Upper lobe of left lung (tissue), 6 donors: ENCODE measurements around the gene ORM2. TPM values are rescaled to one million over a fixed set of nuclear protein-coding genes. Genes with fewer than 3 reads are reported as not detected.

Experiments used
- ATAC-seq, 2 donors: fragments of 200-7000 bp; cut with Tn5 transposase; one replicate each; pipeline ENCODE4 v1.9.1; 2022; ENCODE audit warnings: mild to moderate bottlenecking in 2 of 2, moderate library complexity in 2 of 2; ENCODE audit not compliant: low FRiP score in 2 of 2
- DNase-seq, 2 donors: peaks; one replicate each; pipeline ENCODE4 v3.0.0-alpha.2; 2019 to 2020
- H3K27ac ChIP-seq, 4 donors: fragments of 200-600 bp; sonication (generic); one replicate each; pipeline ENCODE4 v1.5.1; 2016 to 2019
- H3K27me3 ChIP-seq, 4 donors: fragments of 200-600 bp; sonication (generic); one replicate each; pipeline ENCODE4 v1.5.1; 2017 to 2019
- H3K36me3 ChIP-seq, 4 donors: fragments of 200-600 bp; sonication (generic); one replicate each; pipeline ENCODE4 v1.5.1; 2016 to 2019
- H3K4me1 ChIP-seq, 4 donors: fragments of 200-600 bp; sonication (generic); one replicate each; pipeline ENCODE4 v1.5.1; 2018 to 2019
- H3K4me3 ChIP-seq, 4 donors: fragments of 200-600 bp; sonication (generic); one replicate each; pipeline ENCODE4 v1.5.1; 2017 to 2019; ENCODE audit warnings: mild to moderate bottlenecking in 2 of 4, moderate library complexity in 1 of 4
- H3K9me3 ChIP-seq, 4 donors: fragments of 200-600 bp; sonication (generic); one replicate each; pipeline ENCODE4 v1.5.1; 2018 to 2019
- EP300 ChIP-seq, 4 donors: sonication (generic); formaldehyde crosslinking; IDR thresholded peaks; one replicate each; pipeline ENCODE4 v1.5.1; 2017; ENCODE audit warnings: antibody characterized with exemption in 4 of 4, control low read depth in 2 of 4
- POLR2A ChIP-seq, 4 donors: fragments of 450-650 bp; IDR thresholded peaks; one replicate each; pipeline ENCODE4 v1.5.1; 2016 to 2017; ENCODE audit warnings: antibody characterized with exemption in 4 of 4, mild to moderate bottlenecking in 2 of 4
- POLR2AphosphoS5 ChIP-seq, 2 donors: sonication (generic); formaldehyde crosslinking; IDR thresholded peaks; one replicate each; pipeline ENCODE4 v1.5.1; 2017; ENCODE audit warnings: antibody characterized with exemption in 2 of 2
- WGBS, 2 donors: methylation state at CpG; one replicate each; pipeline ENCODE4 v1.1.5; 2017 to 2018; 5-methylcytosine and 5-hydroxymethylcytosine counted together
- total RNA-seq, 6 donors: library from RNA; depleted of rRNA in 4 of 6; stranded (reverse); fragments of >200 nt in 4 of 6; gene quantifications; one replicate each; pipeline versions ENCODE4 v1.1.0 to v1.2.1, GENCODE V29; 2016 to 2021
- TF ChIP-seq, protein P1 (sequence below), 6 experiments: fragments of 450-650 bp in 4 of 6; fragments of 200-600 bp in 2 of 6; sonication (generic) in 2 of 6; IDR thresholded peaks; one replicate each; pipeline ENCODE4 v1.5.1; 2016 to 2019; ENCODE audit warnings: antibody characterized with exemption in 6 of 6
- donor health status: DM: no; HTN: no; CAD: no; lungs with moderate emphysema.
- donor health status: DM: no; HTN: yes; CAD: no; lungs with severe emphysema.

The ORM2 gene
- total RNA-seq, 6 donors from 2014 or later, result 2.2 to 5.5 (median 4.0) TPM; not detected in 2

DNA sequence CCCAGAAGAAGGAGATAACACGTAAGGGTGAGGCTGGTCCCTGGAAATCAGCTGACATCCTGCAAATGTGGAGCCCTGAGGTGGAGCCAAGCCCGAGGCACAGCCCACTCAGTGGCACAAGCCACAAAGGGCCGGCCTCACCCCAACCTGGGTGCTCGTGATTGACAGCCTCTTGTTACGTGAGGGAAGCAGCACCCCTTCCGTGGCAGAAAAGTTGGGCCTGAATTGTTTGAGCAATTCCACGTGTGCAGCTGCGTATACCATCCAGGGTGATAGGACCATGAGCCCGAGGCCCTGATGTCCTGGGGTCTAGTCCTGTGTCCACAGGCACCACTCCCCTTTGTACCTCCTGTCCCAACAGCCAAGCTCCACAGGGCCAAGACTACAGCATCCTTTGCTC lies 4.8 kb downstream of the ORM2 start:
- Histone ChIP-seq H3K4me1 (no peaks in the 10 kb centered on the region), H3K36me3 (peaks cover 14 to 52% (median 41%) of the 10 kb centered on the region in 4 donors), H3K27me3 (no peaks in the 10 kb centered on the region), H3K4me3 (no peak overlapping the region), H3K27ac (no peak overlapping the region), H3K9me3 (no peaks in the 10 kb centered on the region)
- DNase-seq (no peak), ATAC-seq (no peak)
- WGBS, 2 donors, result 96% methylated on average over 9 of the region's 9 CpGs; no CpG with 5 or more reads in 1 of the 2 donors
- no peak for TF ChIP-seq POLR2A (IDR thresholded peaks at IDR 0.05)

DNA sequence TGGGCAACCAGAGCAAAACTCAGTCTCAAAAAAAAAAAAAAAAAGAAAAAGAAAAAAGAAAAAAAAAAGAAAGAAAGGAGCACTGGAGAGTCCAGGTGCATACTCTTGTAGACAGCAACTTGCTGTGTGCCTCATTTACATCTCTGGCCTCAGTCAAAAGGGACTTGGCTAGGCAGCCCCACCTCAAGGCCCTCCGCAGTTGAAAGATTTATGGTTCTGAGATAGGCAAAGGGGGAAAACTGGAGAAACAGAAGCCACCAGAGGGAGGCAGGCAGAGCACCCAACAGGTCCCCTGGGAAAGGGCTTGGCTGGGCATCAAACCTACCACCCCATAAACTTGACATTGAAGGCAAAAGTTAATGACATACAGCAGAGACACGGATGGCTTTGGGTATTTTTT lies 6.1 kb downstream of the ORM2 start:
- no peak for TF ChIP-seq POLR2A (IDR thresholded peaks at IDR 0.05)
- no peak for TF ChIP-seq EP300 (IDR thresholded peaks at IDR 0.05)
- TF ChIP-seq POLR2AphosphoS5 (IDR thresholded peaks at IDR 0.05), result no peak
- TF ChIP-seq, protein P1, sequence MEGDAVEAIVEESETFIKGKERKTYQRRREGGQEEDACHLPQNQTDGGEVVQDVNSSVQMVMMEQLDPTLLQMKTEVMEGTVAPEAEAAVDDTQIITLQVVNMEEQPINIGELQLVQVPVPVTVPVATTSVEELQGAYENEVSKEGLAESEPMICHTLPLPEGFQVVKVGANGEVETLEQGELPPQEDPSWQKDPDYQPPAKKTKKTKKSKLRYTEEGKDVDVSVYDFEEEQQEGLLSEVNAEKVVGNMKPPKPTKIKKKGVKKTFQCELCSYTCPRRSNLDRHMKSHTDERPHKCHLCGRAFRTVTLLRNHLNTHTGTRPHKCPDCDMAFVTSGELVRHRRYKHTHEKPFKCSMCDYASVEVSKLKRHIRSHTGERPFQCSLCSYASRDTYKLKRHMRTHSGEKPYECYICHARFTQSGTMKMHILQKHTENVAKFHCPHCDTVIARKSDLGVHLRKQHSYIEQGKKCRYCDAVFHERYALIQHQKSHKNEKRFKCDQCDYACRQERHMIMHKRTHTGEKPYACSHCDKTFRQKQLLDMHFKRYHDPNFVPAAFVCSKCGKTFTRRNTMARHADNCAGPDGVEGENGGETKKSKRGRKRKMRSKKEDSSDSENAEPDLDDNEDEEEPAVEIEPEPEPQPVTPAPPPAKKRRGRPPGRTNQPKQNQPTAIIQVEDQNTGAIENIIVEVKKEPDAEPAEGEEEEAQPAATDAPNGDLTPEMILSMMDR (IDR thresholded peaks at IDR 0.05), result no peak
- no peak for ATAC-seq
- Histone ChIP-seq H3K9me3 (no peaks in the 10 kb centered on the region), H3K4me1 (no peaks in the 10 kb centered on the region), H3K27ac (no peak overlapping the region), H3K27me3 (no peaks in the 10 kb centered on the region), H3K36me3 (peaks cover 17 to 64% (median 52%) of the 10 kb centered on the region in 4 donors), H3K4me3 (no peak overlapping the region)
- DNase-seq, result no peak
- WGBS, 2 donors, result 73 to 77% methylated on average over 2 of the region's 2 CpGs

DNA sequence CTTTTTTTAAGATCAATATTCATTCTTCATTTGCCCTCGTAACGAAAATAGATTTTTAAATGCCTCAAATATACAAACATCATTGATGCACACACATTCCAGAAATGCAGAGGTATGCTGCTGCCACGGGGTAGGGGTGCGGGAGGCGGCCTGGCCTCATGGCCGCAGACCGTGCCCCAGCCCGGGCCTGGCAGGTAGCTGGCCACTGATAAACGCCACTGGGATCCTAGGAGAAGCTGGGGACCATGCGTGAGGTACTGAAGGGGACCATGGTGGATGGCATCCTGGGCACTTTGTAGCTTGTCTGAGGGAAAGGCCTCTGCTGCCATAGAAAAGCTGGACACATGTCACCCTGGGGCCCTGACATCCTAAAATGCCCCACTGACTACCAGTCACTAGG lies 6.5 kb downstream of the ORM2 start:
- Histone ChIP-seq H3K36me3 (peaks cover 22 to 69% (median 57%) of the 10 kb centered on the region in 4 donors), H3K4me1 (no peaks in the 10 kb centered on the region), H3K27me3 (no peaks in the 10 kb centered on the region), H3K9me3 (no peaks in the 10 kb centered on the region), H3K27ac (no peak overlapping the region), H3K4me3 (no peak overlapping the region)
- ATAC-seq (no peak), DNase-seq (no peak)
- no peak for TF ChIP-seq POLR2AphosphoS5 (IDR thresholded peaks at IDR 0.05)
- no peak for TF ChIP-seq EP300 (IDR thresholded peaks at IDR 0.05)
- TF ChIP-seq POLR2A (IDR thresholded peaks at IDR 0.05), result no peak
- TF ChIP-seq, protein P1 (IDR thresholded peaks at IDR 0.05), result no peak
- 79 to 80% methylated on average over 10 of the region's 10 CpGs for WGBS, 2 donors

DNA sequence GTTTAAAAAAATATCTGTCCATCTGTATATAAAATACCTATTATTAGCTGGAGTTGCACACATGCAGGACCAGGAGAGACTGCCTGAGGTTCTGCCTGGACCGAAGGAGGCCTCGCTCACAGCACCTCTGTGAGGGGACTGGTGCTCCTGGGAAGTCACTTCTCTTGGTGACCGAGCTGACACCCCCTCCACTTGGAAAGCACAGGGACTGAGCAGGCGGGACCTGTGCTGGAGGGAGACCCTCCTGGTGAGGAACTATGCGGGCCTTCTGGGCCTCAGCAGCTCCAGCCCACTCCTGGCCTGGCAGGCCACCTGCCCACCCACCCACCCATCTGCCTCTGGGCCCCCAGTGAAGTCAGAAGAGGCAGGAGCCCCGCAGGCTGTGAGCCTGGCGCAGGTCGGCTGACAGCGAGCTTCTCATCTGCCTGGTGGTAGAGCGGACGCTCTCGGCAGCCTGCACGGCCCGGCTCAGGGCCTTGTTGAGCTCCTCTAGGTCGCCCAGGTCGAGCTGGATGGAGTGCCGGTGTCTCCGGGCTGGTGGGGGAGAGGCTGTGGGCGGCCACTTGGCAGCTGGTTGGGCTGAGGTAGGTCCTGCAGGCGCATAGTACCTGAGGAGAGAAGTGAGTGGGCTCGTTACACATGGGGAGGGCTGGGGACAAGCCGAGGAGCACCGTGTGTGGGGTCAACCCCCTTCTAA lies 7.2 kb downstream of the ORM2 start:
- no peaks in the 10 kb centered on the region for H3K4me1 ChIP-seq
- ATAC-seq, result no peak
- H3K27ac ChIP-seq, result no peak overlapping the region
- no peaks in the 10 kb centered on the region for H3K27me3 ChIP-seq
- peaks cover 26 to 75% (median 63%) of the 10 kb centered on the region in 4 donors for H3K36me3 ChIP-seq
- peak in 1 of 2 donors; percentile 76 for DNase-seq
- 97 to 98% methylated on average over 7 to 20 of the region's 23 CpGs for WGBS, 2 donors
- H3K9me3 ChIP-seq, result no peaks in the 10 kb centered on the region
- no peak for TF ChIP-seq POLR2A (IDR thresholded peaks at IDR 0.05)
- TF ChIP-seq, protein P1 (IDR thresholded peaks at IDR 0.05), result no peak
- TF ChIP-seq EP300 (IDR thresholded peaks at IDR 0.05), result no peak
- no peak for TF ChIP-seq POLR2AphosphoS5 (IDR thresholded peaks at IDR 0.05)
- no peak overlapping the region for H3K4me3 ChIP-seq

DNA sequence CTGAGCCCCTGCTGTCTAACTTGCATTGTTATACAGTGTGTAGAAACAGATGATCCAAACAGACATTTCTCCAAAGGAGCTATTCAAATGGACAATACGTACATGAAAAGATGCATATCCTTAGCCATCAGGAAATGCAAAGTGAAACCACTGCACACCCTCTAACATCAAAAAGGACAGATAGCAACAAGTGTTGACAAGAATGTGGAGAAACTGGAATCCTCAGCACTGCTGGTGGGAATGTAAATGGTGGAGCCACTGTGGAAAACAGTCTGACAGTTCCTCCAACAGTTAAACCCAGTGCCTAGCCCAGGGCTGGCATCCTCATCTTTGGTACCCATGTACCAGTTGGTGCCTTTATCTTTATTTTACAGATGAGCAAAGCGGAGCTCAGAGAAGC lies 8.5 kb downstream of the ORM2 start:
- Histone ChIP-seq H3K27ac (no peak overlapping the region), H3K36me3 (peaks cover 29 to 89% (median 76%) of the 10 kb centered on the region in 4 donors), H3K9me3 (no peaks in the 10 kb centered on the region), H3K27me3 (no peaks in the 10 kb centered on the region), H3K4me1 (no peaks in the 10 kb centered on the region), H3K4me3 (no peak overlapping the region)
- TF ChIP-seq, protein P1 (IDR thresholded peaks at IDR 0.05), result no peak
- no peak for TF ChIP-seq POLR2A (IDR thresholded peaks at IDR 0.05)
- no peak for TF ChIP-seq POLR2AphosphoS5 (IDR thresholded peaks at IDR 0.05)
- TF ChIP-seq EP300 (IDR thresholded peaks at IDR 0.05), result no peak
- ATAC-seq (no peak), DNase-seq (no peak)
- 63 to 100% methylated on average over 1 to 2 of the region's 2 CpGs for WGBS, 2 donors
